ENCODE measurements around the gene TMEM17. TPM values are rescaled to one million over a fixed set of nuclear protein-coding genes. Genes with fewer than 3 reads are reported as not detected.

TMEM17 gene
- total and polyA plus RNA-seq, 9 of the 15 experiments (the other 6 are each of a cell fraction or from before 2014, with no cell fraction given): 0.58 to 2.2 (median 1.2) TPM

DNA sequence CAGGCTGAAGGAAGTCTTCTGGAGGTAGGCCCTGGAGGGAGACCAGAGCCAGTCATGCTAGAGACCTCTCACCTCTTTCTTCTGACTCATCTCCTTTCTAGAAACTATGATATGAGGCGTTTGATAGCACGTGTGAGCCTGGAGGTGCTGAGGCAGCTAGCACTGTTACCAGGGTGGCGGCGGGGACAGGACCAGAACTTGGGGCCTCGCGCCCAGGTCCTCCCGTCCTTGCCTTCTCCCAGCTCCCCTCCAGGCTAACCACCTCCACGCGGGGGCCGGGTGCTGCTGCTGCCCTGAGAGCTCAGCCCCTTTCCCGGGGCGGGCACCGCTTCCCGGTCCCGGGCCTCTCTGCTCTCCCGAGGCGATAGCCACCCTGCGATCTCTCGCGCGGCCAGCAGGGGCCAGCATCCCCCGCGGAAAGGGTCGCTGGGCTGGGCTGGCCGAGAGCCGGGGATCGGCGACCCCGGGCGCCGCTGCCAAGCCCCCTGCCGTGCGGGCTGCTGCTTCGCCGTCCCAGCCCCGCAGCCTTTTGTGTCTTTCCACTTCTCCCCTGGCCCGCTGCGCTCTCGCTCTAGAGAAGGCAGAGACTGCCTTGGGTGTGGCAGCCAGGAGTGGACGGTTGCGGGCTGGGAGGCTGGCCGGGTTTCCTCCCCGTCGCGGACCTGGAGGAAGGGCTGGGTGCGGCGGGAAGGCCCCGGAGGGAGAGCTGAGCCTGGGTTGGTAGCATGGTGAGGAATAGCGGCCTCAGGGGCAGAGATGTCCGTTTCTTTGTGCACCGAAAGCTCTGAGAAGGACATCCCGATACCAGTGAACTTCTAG lies 49.1 kb downstream of the TMEM17 start (continued):
- TF ChIP-seq, protein P1, sequence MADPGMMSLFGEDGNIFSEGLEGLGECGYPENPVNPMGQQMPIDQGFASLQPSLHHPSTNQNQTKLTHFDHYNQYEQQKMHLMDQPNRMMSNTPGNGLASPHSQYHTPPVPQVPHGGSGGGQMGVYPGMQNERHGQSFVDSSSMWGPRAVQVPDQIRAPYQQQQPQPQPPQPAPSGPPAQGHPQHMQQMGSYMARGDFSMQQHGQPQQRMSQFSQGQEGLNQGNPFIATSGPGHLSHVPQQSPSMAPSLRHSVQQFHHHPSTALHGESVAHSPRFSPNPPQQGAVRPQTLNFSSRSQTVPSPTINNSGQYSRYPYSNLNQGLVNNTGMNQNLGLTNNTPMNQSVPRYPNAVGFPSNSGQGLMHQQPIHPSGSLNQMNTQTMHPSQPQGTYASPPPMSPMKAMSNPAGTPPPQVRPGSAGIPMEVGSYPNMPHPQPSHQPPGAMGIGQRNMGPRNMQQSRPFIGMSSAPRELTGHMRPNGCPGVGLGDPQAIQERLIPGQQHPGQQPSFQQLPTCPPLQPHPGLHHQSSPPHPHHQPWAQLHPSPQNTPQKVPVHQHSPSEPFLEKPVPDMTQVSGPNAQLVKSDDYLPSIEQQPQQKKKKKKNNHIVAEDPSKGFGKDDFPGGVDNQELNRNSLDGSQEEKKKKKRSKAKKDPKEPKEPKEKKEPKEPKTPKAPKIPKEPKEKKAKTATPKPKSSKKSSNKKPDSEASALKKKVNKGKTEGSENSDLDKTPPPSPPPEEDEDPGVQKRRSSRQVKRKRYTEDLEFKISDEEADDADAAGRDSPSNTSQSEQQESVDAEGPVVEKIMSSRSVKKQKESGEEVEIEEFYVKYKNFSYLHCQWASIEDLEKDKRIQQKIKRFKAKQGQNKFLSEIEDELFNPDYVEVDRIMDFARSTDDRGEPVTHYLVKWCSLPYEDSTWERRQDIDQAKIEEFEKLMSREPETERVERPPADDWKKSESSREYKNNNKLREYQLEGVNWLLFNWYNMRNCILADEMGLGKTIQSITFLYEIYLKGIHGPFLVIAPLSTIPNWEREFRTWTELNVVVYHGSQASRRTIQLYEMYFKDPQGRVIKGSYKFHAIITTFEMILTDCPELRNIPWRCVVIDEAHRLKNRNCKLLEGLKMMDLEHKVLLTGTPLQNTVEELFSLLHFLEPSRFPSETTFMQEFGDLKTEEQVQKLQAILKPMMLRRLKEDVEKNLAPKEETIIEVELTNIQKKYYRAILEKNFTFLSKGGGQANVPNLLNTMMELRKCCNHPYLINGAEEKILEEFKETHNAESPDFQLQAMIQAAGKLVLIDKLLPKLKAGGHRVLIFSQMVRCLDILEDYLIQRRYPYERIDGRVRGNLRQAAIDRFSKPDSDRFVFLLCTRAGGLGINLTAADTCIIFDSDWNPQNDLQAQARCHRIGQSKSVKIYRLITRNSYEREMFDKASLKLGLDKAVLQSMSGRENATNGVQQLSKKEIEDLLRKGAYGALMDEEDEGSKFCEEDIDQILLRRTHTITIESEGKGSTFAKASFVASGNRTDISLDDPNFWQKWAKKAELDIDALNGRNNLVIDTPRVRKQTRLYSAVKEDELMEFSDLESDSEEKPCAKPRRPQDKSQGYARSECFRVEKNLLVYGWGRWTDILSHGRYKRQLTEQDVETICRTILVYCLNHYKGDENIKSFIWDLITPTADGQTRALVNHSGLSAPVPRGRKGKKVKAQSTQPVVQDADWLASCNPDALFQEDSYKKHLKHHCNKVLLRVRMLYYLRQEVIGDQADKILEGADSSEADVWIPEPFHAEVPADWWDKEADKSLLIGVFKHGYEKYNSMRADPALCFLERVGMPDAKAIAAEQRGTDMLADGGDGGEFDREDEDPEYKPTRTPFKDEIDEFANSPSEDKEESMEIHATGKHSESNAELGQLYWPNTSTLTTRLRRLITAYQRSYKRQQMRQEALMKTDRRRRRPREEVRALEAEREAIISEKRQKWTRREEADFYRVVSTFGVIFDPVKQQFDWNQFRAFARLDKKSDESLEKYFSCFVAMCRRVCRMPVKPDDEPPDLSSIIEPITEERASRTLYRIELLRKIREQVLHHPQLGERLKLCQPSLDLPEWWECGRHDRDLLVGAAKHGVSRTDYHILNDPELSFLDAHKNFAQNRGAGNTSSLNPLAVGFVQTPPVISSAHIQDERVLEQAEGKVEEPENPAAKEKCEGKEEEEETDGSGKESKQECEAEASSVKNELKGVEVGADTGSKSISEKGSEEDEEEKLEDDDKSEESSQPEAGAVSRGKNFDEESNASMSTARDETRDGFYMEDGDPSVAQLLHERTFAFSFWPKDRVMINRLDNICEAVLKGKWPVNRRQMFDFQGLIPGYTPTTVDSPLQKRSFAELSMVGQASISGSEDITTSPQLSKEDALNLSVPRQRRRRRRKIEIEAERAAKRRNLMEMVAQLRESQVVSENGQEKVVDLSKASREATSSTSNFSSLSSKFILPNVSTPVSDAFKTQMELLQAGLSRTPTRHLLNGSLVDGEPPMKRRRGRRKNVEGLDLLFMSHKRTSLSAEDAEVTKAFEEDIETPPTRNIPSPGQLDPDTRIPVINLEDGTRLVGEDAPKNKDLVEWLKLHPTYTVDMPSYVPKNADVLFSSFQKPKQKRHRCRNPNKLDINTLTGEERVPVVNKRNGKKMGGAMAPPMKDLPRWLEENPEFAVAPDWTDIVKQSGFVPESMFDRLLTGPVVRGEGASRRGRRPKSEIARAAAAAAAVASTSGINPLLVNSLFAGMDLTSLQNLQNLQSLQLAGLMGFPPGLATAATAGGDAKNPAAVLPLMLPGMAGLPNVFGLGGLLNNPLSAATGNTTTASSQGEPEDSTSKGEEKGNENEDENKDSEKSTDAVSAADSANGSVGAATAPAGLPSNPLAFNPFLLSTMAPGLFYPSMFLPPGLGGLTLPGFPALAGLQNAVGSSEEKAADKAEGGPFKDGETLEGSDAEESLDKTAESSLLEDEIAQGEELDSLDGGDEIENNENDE (IDR thresholded peaks at IDR 0.05; ENCODE audit: low read depth, low read length): no peak
- TF ChIP-seq MAFG (tag; conservative IDR thresholded peaks at IDR 0.05) (no peak), U2AF2 (optimal IDR thresholded peaks at IDR 0.05; ENCODE audit: low read depth, low read length) (no peak), JUNB (CRISPR knock-in tag; conservative IDR thresholded peaks at IDR 0.05) (no peak), TBL1XR1 (IDR thresholded peaks at IDR 0.05; ENCODE audit: low read length in 2 of 2) (no peak), CREM (IDR thresholded peaks at IDR 0.05; ENCODE audit: low read depth) (peak; percentile 12; the same call in 1 of the 2 replicates), ZNF354B (CRISPR knock-in tag; IDR thresholded peaks at IDR 0.05) (no peak)
- TF ChIP-seq, protein P2, sequence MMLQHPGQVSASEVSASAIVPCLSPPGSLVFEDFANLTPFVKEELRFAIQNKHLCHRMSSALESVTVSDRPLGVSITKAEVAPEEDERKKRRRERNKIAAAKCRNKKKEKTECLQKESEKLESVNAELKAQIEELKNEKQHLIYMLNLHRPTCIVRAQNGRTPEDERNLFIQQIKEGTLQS (IDR thresholded peaks at IDR 0.05): peak; percentile 51; the same call in 1 of the 2 replicates
- TF ChIP-seq, protein P2 (CRISPR knock-in tag; conservative IDR thresholded peaks at IDR 0.05): no peak
- TF ChIP-seq, protein P3, sequence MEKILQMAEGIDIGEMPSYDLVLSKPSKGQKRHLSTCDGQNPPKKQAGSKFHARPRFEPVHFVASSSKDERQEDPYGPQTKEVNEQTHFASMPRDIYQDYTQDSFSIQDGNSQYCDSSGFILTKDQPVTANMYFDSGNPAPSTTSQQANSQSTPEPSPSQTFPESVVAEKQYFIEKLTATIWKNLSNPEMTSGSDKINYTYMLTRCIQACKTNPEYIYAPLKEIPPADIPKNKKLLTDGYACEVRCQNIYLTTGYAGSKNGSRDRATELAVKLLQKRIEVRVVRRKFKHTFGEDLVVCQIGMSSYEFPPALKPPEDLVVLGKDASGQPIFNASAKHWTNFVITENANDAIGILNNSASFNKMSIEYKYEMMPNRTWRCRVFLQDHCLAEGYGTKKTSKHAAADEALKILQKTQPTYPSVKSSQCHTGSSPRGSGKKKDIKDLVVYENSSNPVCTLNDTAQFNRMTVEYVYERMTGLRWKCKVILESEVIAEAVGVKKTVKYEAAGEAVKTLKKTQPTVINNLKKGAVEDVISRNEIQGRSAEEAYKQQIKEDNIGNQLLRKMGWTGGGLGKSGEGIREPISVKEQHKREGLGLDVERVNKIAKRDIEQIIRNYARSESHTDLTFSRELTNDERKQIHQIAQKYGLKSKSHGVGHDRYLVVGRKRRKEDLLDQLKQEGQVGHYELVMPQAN (IDR thresholded peaks at IDR 0.05; ENCODE audit: borderline replicate concordance): no peak
- TF ChIP-seq, protein P4, sequence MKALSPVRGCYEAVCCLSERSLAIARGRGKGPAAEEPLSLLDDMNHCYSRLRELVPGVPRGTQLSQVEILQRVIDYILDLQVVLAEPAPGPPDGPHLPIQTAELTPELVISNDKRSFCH (CRISPR knock-in tag; IDR thresholded peaks at IDR 0.05): no peak
- TF ChIP-seq, protein P4 (tag; IDR thresholded peaks at IDR 0.05): 0 out of 2 replicates have a peak, but pooled peaks have one; percentile 16
